ENCODE results near the gene GPC6.

DNA sequence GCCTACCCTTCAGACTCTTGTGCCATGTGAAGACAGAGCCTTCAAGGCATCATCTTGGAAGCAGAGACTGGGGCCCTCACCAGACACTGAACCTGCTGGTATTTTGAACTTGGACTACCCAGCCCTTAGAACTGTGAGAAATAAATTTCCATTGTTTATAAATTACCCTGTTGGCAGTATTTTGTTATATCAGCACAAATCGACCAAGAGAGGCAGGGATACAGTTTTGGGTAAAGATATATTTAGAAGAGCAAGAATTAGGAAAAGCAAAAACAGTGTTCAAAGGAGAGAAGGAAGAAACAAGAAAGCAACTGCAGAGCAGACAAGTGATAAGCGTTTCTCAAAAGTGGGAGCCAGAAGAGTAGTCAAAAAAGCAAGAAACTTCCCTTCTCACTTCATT is 652.1 kb downstream of the GPC6 start:
- no peak for TF ChIP-seq CTBP1 (IDR thresholded peaks at IDR 0.05; ENCODE audit: borderline replicate concordance)
- no peak for TF ChIP-seq SUZ12 (IDR thresholded peaks at IDR 0.05)
- TF ChIP-seq TARDBP (IDR thresholded peaks at IDR 0.05), result no peak
- TF ChIP-seq L3MBTL2 (conservative IDR thresholded peaks at IDR 0.05), result no peak
- no peak for TF ChIP-seq FOXM1 (IDR thresholded peaks at IDR 0.05; ENCODE audit: borderline replicate concordance)
- TF ChIP-seq BHLHE40 (IDR thresholded peaks at IDR 0.05; ENCODE audit: borderline replicate concordance), result no peak
- no peak for TF ChIP-seq FOXA1 (IDR thresholded peaks at IDR 0.05)
- TF ChIP-seq SP1 (IDR thresholded peaks at IDR 0.05), result no peak
- TF ChIP-seq ELF4 (IDR thresholded peaks at IDR 0.05), result no peak
- TF ChIP-seq NFRKB (IDR thresholded peaks at IDR 0.05), result no peak
